ENCODE data around the gene ERI3. TPM values are rescaled to one million over a fixed set of nuclear protein-coding genes. Genes with fewer than 3 reads are reported as not detected.

The ERI3 gene
- polyA plus RNA-seq, 3 donors, result 26.4 to 35.0 (median 26.6) TPM

DNA sequence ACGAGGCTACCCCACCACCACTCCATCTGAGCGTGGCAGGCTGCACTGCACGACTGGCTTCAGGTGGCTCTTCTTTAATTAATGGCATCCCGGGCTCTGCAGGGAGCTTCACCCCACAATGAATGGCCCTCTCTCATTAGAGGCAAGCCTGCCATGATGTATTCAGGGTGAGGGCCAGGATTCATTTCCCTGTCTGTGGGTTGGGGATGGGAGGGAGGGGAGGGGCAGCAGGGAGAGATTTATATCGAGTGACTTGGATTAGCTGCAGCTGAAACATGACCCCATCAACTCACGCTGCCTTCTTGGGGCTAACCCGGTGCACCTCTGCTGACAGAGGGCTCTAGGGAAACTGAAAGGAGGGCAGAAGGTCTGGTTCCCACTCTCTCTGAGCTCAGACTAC is 54.2 kb downstream of the ERI3 start:
- no peak overlapping the region for H3K4me3 ChIP-seq (replicated peaks in 1 of 3; ENCODE audit: low read depth in 2 of 3, low read length in 3 of 3)
- H2AFZ ChIP-seq (ENCODE audit: insufficient read depth, low read depth, low read length, poor library complexity, severe bottlenecking), result no peak overlapping the region
- WGBS (ENCODE audit: insufficient coverage), result 100% methylated on average over 4 of the region's 7 CpGs
- no peak overlapping the region for H3K4me2 ChIP-seq (replicated peaks; ENCODE audit: extremely low read depth, low read length, poor library complexity, severe bottlenecking)
- TF ChIP-seq, protein P1, sequence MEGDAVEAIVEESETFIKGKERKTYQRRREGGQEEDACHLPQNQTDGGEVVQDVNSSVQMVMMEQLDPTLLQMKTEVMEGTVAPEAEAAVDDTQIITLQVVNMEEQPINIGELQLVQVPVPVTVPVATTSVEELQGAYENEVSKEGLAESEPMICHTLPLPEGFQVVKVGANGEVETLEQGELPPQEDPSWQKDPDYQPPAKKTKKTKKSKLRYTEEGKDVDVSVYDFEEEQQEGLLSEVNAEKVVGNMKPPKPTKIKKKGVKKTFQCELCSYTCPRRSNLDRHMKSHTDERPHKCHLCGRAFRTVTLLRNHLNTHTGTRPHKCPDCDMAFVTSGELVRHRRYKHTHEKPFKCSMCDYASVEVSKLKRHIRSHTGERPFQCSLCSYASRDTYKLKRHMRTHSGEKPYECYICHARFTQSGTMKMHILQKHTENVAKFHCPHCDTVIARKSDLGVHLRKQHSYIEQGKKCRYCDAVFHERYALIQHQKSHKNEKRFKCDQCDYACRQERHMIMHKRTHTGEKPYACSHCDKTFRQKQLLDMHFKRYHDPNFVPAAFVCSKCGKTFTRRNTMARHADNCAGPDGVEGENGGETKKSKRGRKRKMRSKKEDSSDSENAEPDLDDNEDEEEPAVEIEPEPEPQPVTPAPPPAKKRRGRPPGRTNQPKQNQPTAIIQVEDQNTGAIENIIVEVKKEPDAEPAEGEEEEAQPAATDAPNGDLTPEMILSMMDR (IDR thresholded peaks at IDR 0.05), result no peak
- no peak overlapping the region for H3K9ac ChIP-seq (ENCODE audit: insufficient read depth, low read length, poor library complexity, severe bottlenecking)
- Mint-ChIP-seq H3K27ac (no peak overlapping the region), H3K9me3 (no peaks in the 10 kb centered on the region), H3K4me3 (no peak overlapping the region), H3K36me3 (peaks cover 49 to 64% of the 10 kb centered on the region in 2 donors), H3K4me1 (peaks cover 10% of the 10 kb centered on the region), H3K27me3 (ENCODE audit: low read depth in 3 of 3) (no peaks in the 10 kb centered on the region)
- H3K36me3 ChIP-seq (replicated peaks in 1 of 2; ENCODE audit: control insufficient read depth in 1 of 2, insufficient read depth in 2 of 2, low read length in 2 of 2), result peaks cover 17 to 87% of the 10 kb centered on the region in 2 donors
- no peaks in the 10 kb centered on the region for H3K79me2 ChIP-seq (ENCODE audit: insufficient read depth, low read length)
- no peak overlapping the region for H3K27ac ChIP-seq (ENCODE audit: low read depth in 1 of 2, low read length in 2 of 2)
- no peaks in the 10 kb centered on the region for H4K20me1 ChIP-seq (ENCODE audit: insufficient read depth, low read length)
- intact Hi-C loops (cut with micrococcal nuclease), result no loop called here
- no peaks in the 10 kb centered on the region for H3K27me3 ChIP-seq (ENCODE audit: control insufficient read depth in 2 of 2, insufficient read depth in 2 of 2, low read length in 2 of 2)
- no peak for DNase-seq
- H3K9me3 ChIP-seq (replicated peaks in 1 of 2; ENCODE audit: control insufficient read depth in 1 of 2, insufficient read depth in 1 of 2, low read length in 2 of 2), result no peaks in the 10 kb centered on the region
- H3K4me1 ChIP-seq (ENCODE audit: control insufficient read depth in 1 of 2, insufficient read depth in 2 of 2, low read length in 2 of 2), result no peaks in the 10 kb centered on the region

GRCh38 chr1:44297695-44298400 is 57.2 kb downstream of the ERI3 start:
- H3K27me3 Mint-ChIP-seq (ENCODE audit: low read depth in 3 of 3), result no peaks in the 10 kb centered on the region
- no peaks in the 10 kb centered on the region for H3K9me3 Mint-ChIP-seq
- DNase-seq, result no peak
- H3K4me1 Mint-ChIP-seq, result no peaks in the 10 kb centered on the region
- no peak overlapping the region for H3K27ac ChIP-seq (ENCODE audit: low read depth in 1 of 2, low read length in 2 of 2)
- H3K79me2 ChIP-seq (ENCODE audit: insufficient read depth, low read length), result no peaks in the 10 kb centered on the region
- H3K4me3 Mint-ChIP-seq, result no peak overlapping the region
- no peaks in the 10 kb centered on the region for H4K20me1 ChIP-seq (ENCODE audit: insufficient read depth, low read length)
- no peak overlapping the region for H2AFZ ChIP-seq (ENCODE audit: insufficient read depth, low read depth, low read length, poor library complexity, severe bottlenecking)
- TF ChIP-seq, protein P1 (IDR thresholded peaks at IDR 0.05), result no peak
- 100% methylated on average over 1 of the region's 2 CpGs for WGBS (ENCODE audit: insufficient coverage)
- no peaks in the 10 kb centered on the region for H3K4me1 ChIP-seq (ENCODE audit: control insufficient read depth in 1 of 2, insufficient read depth in 2 of 2, low read length in 2 of 2)
- no peaks in the 10 kb centered on the region for H3K9me3 ChIP-seq (replicated peaks in 1 of 2; ENCODE audit: control insufficient read depth in 1 of 2, insufficient read depth in 1 of 2, low read length in 2 of 2)
- H3K36me3 ChIP-seq (replicated peaks in 1 of 2; ENCODE audit: control insufficient read depth in 1 of 2, insufficient read depth in 2 of 2, low read length in 2 of 2), result peaks cover 20 to 72% of the 10 kb centered on the region in 2 donors
- intact Hi-C loops (cut with micrococcal nuclease), result no loop called here
- peaks cover 51 to 56% of the 10 kb centered on the region in 2 donors for H3K36me3 Mint-ChIP-seq
- H3K27ac Mint-ChIP-seq, result no peak overlapping the region
- H3K4me3 ChIP-seq (replicated peaks in 1 of 3; ENCODE audit: low read depth in 2 of 3, low read length in 3 of 3), result no peak overlapping the region
- H3K27me3 ChIP-seq (ENCODE audit: control insufficient read depth in 2 of 2, insufficient read depth in 2 of 2, low read length in 2 of 2), result no peaks in the 10 kb centered on the region
- no peak overlapping the region for H3K9ac ChIP-seq (ENCODE audit: insufficient read depth, low read length, poor library complexity, severe bottlenecking)
- no peak overlapping the region for H3K4me2 ChIP-seq (replicated peaks; ENCODE audit: extremely low read depth, low read length, poor library complexity, severe bottlenecking)
